SK-N-SH treated with all-trans-retinoic acid at 6 μM for 48 hours (cell line): ENCODE results near the gene PRPF8.

Source experiments
- ATAC-seq: fragments of 200-7000 bp; cut with Tn5 transposase; 3 replicates; pipeline ENCODE4 v1.9.1; 2020; ENCODE audit warnings: mild to moderate bottlenecking, moderate library complexity
- ARNTL ChIP-seq: fragments of 450-650 bp; formaldehyde crosslinking; IDR thresholded peaks from 2 replicates; pipeline ENCODE4 v1.5.0; 2020; ENCODE audit warnings: low read depth, mild to moderate bottlenecking, moderate library complexity, borderline replicate concordance
- BACH2 ChIP-seq: fragments of 250-450 bp; sonication (Bioruptor Pico); IDR thresholded peaks from 2 replicates; pipeline ENCODE4 v1.9.0; 2021; ENCODE audit warnings: mild to moderate bottlenecking, borderline replicate concordance
- CREB5 ChIP-seq: fragments of 250-450 bp; sonication (Bioruptor Pico); IDR thresholded peaks from 2 replicates; pipeline ENCODE4 v1.5.1; 2020; ENCODE audit warnings: low read depth, mild to moderate bottlenecking, moderate library complexity
- CSDC2 ChIP-seq: fragments of 250-450 bp; sonication (Bioruptor Pico); IDR thresholded peaks from 2 replicates; pipeline ENCODE4 v1.5.0; 2020; ENCODE audit warnings: mild to moderate bottlenecking, moderate library complexity
- CSRNP3 ChIP-seq: fragments of 250-450 bp; sonication (Bioruptor Pico); IDR thresholded peaks from 2 replicates; pipeline ENCODE4 v1.5.1; 2021; ENCODE audit warnings: mild to moderate bottlenecking, moderate library complexity
- ESRRG ChIP-seq: fragments of 250-450 bp; sonication (Bioruptor Pico); IDR thresholded peaks from 2 replicates; pipeline ENCODE4 v1.6.1; 2021; ENCODE audit warnings: mild to moderate bottlenecking
- GLIS3 ChIP-seq: fragments of 250-450 bp; sonication (Bioruptor Pico); IDR thresholded peaks from 2 replicates; pipeline ENCODE4 v1.5.0; 2020; ENCODE audit warnings: mild to moderate bottlenecking, moderate library complexity
- ISL1 ChIP-seq: fragments of 250-450 bp; sonication (Bioruptor Pico); IDR thresholded peaks from 2 replicates; pipeline ENCODE4 v2.1.2; 2022; ENCODE audit warnings: mild to moderate bottlenecking, moderate library complexity
- OSR1 ChIP-seq: fragments of 250-450 bp; sonication (Bioruptor Pico); IDR thresholded peaks from 2 replicates; pipeline ENCODE4 v1.8.0; 2022; ENCODE audit warnings: moderate library complexity, mild to moderate bottlenecking, inconsistent platforms
- PATZ1 ChIP-seq: fragments of 250-450 bp; sonication (Bioruptor Pico); IDR thresholded peaks from 2 replicates; pipeline ENCODE4 v1.8.0; 2020; ENCODE audit warnings: mild to moderate bottlenecking, moderate library complexity, borderline replicate concordance
- POU6F1 ChIP-seq: fragments of 250-450 bp; sonication (Bioruptor Pico); IDR thresholded peaks from 2 replicates; pipeline ENCODE4 v1.8.0; 2021; ENCODE audit warnings: low read depth, mild to moderate bottlenecking, moderate library complexity, borderline replicate concordance
- PPARA ChIP-seq: fragments of 250-450 bp; sonication (Bioruptor Pico); IDR thresholded peaks from 2 replicates; pipeline ENCODE4 v1.5.0; 2020; ENCODE audit warnings: mild to moderate bottlenecking, borderline replicate concordance
- RARB ChIP-seq: fragments of 250-450 bp; sonication (Bioruptor Pico); IDR thresholded peaks from 2 replicates; pipeline ENCODE4 v1.8.0; 2021; ENCODE audit warnings: mild to moderate bottlenecking, moderate library complexity
- TCF4 ChIP-seq: fragments of 250-450 bp; sonication (Bioruptor Pico); IDR thresholded peaks from 2 replicates; pipeline ENCODE4 v1.8.0; 2021; ENCODE audit warnings: mild to moderate bottlenecking, moderate library complexity, borderline replicate concordance
- TSHZ2 ChIP-seq: fragments of 250-450 bp; sonication (Bioruptor Pico); IDR thresholded peaks from 2 replicates; pipeline ENCODE4 v1.5.0; 2020; ENCODE audit warnings: mild to moderate bottlenecking, moderate library complexity
- ZC3H10 ChIP-seq: fragments of 250-450 bp; sonication (Bioruptor Pico); IDR thresholded peaks from 2 replicates; pipeline ENCODE4 v1.5.1; 2021; ENCODE audit warnings: mild to moderate bottlenecking, moderate library complexity
- ZFP3 ChIP-seq: fragments of 250-450 bp; sonication (Bioruptor Pico); IDR thresholded peaks from 2 replicates; pipeline ENCODE4 v1.5.0; 2020; ENCODE audit warnings: mild to moderate bottlenecking, moderate library complexity
- ZFP30 ChIP-seq: fragments of 450-650 bp; formaldehyde crosslinking; IDR thresholded peaks from 2 replicates; pipeline ENCODE4 v1.5.0; 2022; ENCODE audit warnings: mild to moderate bottlenecking, moderate library complexity
- ZNF565 ChIP-seq: fragments of 450-650 bp; formaldehyde crosslinking; conservative IDR thresholded peaks from 2 replicates; pipeline ENCODE4 v1.5.0; 2020; ENCODE audit warnings: low read depth, mild to moderate bottlenecking, moderate library complexity
- ZNF70 ChIP-seq: fragments of 450-650 bp; formaldehyde crosslinking; IDR thresholded peaks from 2 replicates; pipeline ENCODE4 v1.5.0; 2020; ENCODE audit warnings: mild to moderate bottlenecking, moderate library complexity
- ZNF8 ChIP-seq: fragments of 450-650 bp; formaldehyde crosslinking; IDR thresholded peaks from 2 replicates; pipeline ENCODE4 v1.5.0; 2020; ENCODE audit warnings: mild to moderate bottlenecking, moderate library complexity

The PRPF8 gene

GRCh38 chr17:1643293-1643998, 41.2 kb downstream of the PRPF8 start:
- no peak for TF ChIP-seq ZNF565
- no peak for TF ChIP-seq PPARA (CRISPR knock-in tag)
- TF ChIP-seq POU6F1, result no peak
- no peak for TF ChIP-seq ISL1 (CRISPR knock-in tag)
- TF ChIP-seq PATZ1, result no peak
- no peak for TF ChIP-seq ZFP30
- TF ChIP-seq ZFP3, result no peak
- no peak for TF ChIP-seq TSHZ2 (CRISPR knock-in tag)
- no peak for TF ChIP-seq RARB
- TF ChIP-seq CSDC2 (CRISPR knock-in tag), result no peak
- TF ChIP-seq ZC3H10, result no peak
- no peak for TF ChIP-seq ARNTL
- no peak for TF ChIP-seq ZNF70 (CRISPR knock-in tag)
- TF ChIP-seq CREB5 (CRISPR knock-in tag), result no peak
- no peak for TF ChIP-seq GLIS3
- no peak for TF ChIP-seq TCF4 (CRISPR knock-in tag)
- TF ChIP-seq OSR1 (CRISPR knock-in tag), result no peak
- no peak for TF ChIP-seq BACH2 (CRISPR knock-in tag)
- no peak for TF ChIP-seq ESRRG (CRISPR knock-in tag)
- no peak for TF ChIP-seq CSRNP3 (CRISPR knock-in tag)
- no peak for ATAC-seq

GRCh38 chr17:1641065-1641403, 43.6 kb downstream of the PRPF8 start:
- TF ChIP-seq ZNF8 (CRISPR knock-in tag), result no peak
- no peak for TF ChIP-seq TSHZ2 (CRISPR knock-in tag)
- peak; percentile 24; the same call in 2 of the 3 replicates for ATAC-seq
